ENCODE data around the gene PDILT.

Gene PDILT

DNA sequence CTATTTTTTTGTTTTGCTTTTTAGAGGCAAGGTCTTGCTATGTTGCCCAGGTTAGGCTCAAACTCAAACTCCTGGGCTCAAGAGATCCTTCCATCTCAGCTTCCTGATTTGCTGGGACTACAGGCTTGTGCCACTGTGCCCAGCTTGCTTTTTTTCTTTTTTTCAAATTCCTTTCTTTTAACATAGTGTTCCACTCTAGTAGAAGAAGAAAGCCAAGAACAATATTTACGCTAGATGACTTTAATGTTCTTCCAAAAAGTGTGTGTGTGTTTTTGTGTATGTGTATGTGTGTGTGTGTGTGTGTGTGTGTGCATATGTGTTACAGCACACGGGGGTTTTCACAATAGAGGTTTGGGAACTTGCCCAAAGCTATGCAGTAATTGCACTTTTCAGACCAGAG, 41.3 kb downstream of the PDILT start:
- no peak for DNase-seq (ENCODE audit: low read depth in 3 of 3)

DNA sequence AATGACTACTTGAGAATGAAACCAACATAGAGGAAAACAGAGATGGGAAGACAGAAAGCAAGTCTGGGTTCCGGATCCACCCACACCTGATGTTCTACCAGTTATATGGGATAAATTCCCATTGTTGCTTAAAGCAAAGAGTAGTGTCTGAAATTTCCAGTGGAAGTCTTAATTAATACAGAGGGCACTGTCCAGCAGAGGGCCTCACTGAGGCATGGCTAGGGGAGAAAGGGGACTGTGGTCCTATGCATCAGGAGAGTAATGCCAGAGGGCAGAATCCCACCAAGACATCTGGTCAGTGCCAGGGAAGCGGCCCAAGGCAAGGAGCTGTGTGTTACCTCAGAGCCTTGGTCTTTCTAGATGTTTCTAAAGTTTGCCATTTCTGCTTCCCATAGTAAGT, 44.5 kb downstream of the PDILT start:
- no peak for DNase-seq (ENCODE audit: low read depth in 3 of 3)

DNA sequence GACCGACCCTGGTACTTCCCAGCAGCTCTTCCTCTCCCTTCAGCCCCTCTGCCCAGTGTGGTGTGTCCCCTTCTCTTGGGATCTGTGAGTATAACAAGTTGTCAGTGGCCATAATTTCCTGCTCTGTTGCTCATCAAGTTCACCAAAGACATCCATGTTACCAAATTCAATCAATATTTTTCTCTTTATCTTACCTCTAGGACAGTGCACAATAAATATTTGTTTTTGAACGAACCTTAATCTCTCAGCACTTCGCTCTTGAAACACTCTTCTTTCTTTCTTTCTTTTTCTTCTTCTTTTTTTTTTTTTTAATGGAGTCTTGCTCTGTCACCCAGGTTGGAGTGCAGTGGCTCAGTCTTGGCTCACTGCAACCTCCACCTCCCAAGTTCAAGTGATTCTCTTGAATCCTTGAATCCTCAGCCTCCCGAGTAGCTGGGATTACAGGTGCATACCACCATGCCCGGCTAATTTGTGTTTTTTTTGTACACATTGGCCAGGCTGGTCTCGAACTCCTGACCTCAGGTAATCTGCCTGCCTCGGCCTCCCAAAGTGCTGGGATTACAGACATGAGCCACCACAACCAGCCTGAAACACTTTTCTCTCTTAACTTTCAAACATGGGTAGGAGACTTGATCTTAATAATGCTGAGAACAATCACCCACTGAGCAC, 49.3 kb downstream of the PDILT start:
- DNase-seq (ENCODE audit: low read depth in 3 of 3): no peak

DNA sequence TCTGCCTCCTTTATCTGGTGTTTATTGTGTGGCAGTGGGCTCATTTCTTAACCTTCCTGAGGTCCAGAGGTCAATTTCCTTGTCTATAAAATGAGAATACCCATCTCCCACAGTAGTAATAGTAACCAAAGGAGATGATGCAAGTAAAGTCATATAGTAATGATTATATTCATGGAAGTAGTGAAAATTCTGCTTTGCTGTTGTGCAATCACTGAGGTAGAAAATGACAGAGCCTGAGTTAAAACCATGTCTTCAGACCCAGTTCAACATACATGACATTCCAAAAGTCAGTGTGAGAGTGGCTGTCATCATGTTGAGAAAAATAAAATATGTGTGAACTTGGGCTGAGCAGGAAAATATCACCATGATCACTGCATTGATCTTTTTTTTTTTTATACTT, 51.2 kb downstream of the PDILT start:
- DNase-seq (ENCODE audit: low read depth in 3 of 3): no peak

DNA sequence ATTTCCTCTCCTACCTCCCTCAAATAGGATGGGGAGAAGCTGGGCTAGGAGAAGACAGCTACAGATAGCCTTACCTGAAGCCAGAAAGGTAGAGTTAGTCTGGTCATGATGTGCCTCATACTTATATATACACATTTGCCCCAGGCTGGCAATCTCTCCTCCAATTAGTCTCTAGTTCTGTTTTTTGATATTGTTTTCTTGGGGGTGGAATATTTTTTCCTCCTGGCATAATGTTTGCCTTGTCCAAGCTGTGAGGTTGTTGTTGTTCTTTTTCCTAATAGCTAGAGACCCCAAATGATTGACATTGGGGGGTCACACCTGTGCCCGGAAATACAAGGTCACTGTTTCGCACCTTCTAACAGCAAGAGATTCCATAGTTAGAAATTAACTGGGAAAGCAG, 51.9 kb downstream of the PDILT start, which contains the start of gene UMOD:
TSS of gene UMOD (minus strand) at position 101 of the 400 bp plus-strand sequence. CDS start 1,978 bp downstream, outside the sequence.
- no peak for DNase-seq (ENCODE audit: low read depth in 3 of 3)

DNA sequence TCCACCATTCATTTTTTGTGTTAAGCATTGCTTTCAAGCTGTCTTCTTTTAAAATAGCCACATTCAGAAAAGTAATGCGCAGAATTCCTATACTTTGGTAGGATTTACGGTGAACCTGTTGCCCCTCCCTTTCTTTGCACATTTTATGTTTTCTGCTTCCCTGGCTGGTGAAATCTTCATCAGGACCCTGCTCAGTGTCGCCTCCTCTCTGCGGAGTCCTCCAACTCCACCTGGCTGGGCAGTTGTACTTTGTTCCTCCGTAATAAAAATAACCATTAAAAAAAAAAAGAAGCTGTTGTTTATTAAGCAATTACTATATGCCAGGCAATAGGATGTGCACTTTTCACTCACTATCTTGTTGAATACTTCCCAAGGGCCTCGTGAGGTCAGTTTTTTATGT, 54.9 kb downstream of the PDILT start:
- DNase-seq (ENCODE audit: low read depth in 3 of 3): no peak

DNA sequence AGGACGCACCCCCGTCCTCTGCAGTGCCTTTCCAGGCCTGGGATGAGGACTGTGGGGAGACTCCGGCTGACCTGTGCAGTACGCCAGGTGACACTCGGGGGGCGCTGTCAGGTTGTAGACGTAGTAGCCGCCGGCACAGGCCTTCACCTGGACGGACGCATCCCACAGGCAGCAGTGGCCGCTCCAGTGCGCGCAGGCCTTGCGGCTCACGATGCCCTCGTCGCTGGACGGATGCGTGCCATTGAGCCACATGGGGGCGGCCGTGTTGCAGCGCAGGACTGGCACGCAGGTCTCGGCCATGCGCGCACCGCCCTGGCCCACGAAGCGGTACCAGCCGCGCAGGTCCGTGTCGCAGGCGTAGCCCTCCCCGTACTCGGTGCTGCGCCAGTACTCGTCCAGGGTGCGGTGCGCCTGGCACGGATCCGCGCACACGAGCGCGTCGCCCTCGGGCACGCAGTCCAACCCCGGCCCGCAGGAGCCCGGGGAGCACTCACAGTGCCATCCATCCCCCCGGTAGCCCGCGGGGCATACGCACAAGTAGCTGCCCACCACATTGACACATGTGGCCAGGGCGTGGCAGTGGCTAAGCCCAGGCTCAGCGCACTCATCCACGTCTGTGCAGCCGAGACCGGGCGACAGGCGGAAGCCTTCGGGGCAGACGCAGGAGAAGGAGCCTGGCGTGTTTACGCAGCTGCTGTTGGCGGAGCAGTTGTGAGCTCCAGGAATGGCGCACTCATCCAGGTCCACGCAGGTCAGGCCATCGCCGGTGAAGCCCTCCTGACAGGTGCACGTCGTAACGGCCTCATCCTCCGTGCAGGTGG, 56.0 kb downstream of the PDILT start:
- no peak for DNase-seq (ENCODE audit: low read depth in 3 of 3)

DNA sequence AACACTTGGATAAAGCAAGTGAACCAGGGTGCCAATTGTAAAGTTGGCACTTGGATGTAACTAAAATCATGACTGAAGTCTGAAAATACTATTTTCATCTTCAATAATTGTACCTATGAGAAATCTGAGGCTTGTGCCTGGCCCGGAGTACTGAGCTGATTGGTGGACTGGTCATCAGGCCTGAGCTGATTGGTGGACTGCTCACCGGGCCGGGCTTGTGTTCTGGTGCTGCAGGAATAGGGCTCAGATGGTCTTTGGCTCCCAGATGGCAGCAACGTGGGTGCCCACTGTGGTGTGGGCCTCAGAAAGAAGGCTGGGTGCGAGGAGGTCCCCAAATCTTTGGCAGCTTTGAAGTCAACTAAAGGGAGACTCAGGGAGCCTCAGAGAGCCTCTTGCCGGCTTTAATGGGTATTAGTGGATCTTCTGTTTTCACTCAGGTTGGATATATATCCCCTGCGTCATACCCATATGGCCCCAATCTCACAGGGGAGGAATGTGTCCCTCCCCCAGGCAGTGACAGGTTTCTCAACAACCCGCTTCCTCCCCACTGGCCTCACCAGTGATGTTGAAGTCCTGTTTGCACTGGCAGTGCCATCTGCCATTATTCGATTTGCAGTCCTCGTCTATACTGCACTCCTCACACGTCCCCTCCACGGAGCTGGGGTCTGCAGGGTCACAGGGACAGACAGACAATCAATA, 56.7 kb downstream of the PDILT start:
- no peak for DNase-seq (ENCODE audit: low read depth in 3 of 3)

DNA sequence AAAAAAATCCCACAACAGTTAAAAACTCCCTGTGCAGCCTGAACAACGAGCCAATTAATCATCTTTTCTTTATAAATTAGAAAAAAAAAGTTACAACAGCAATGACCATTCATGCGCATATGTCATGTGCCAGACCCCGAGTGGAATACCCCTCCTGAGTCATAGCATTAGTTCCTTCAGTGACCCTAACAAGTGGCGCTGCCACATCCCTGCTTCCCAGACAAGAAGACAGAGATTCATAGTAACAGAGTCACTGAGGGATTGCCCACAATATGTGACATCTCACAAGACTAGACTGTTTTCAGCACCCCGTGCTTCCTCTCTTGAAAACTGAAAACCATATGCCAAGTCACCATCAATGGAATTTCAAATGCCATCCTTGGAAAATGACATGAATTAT, 59.9 kb downstream of the PDILT start:
- DNase-seq (ENCODE audit: low read depth in 3 of 3): no peak

DNA sequence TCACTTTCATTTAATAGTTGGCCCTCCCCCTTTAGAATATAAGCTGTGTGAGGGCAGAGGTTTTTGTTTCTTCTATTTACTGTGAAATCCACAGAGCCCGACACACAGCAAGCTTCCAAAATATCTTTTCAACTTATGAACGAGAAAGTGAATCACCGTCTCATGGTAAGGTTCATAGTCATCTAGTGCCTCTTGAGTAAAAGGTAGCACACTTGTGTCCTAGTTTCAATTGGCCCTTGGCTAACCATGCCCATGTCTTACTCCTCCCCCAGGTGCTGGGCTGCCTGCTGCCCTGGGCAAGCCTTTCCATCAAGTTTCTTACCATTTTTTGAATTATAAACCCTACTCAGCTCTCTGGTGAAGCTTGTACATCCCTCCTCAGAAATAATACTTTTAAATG, 64.8 kb downstream of the PDILT start:
- DNase-seq (ENCODE audit: low read depth in 3 of 3): no peak

DNA sequence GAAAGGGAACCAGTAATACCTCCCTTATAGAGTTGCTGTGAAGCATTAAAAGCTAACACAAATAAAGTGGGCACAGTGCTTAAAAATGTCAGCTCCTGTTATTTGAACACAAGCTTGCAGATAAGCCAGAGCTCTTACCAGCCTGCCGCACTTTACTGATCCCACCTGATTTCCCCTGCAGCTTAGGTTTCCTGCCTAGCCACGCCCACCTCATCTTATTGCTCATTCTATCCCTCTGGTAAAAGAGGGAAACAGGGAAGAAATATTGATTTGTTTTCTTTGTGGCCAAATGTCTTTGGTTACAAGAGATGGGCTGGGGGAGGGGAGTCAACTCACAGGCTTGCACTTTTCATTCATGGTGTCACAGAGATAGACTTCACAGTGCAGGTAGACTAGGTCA, 67.6 kb downstream of the PDILT start:
- no peak for DNase-seq (ENCODE audit: low read depth in 3 of 3)

DNA sequence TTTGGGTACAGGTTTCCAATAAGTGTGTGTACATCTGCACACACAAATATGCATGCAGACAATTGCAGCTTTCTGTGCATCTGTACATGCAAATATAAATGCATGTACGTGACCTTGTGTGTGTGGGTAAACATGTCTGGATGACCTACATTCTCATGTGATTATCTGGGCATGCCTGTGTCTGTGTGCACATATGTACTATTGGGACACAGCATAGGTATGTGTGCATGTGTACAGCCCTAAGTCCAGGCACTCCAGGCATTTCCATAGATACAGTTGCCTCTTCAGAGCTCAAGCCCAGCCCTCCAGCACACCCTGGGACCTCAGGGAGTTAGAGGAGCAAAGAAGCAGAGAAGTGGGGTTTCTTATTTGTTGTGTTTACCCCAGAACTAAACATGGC, 70.1 kb downstream of the PDILT start:
- no peak for DNase-seq (ENCODE audit: low read depth in 3 of 3)

DNA sequence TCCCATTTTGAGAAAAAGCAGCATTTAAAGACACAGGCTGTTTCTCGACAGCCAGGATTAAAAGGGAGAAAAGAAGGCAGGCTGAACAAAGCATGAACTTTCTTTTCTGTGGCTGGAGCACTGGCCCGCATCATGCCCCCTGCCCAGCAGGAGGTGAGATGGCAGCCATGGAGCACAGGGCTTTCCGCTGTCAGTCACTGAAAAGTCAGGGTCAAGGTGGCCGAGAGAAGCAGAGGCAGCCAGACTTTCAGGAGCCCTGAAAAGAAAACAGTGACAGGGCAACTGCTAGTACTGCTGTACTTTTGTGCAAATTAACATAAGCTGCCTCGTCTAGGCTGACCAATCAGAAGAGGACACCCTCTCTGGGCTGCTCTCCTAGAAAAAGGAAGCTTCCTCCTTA, 71.4 kb downstream of the PDILT start:
- no peak for DNase-seq (ENCODE audit: low read depth in 3 of 3)

DNA sequence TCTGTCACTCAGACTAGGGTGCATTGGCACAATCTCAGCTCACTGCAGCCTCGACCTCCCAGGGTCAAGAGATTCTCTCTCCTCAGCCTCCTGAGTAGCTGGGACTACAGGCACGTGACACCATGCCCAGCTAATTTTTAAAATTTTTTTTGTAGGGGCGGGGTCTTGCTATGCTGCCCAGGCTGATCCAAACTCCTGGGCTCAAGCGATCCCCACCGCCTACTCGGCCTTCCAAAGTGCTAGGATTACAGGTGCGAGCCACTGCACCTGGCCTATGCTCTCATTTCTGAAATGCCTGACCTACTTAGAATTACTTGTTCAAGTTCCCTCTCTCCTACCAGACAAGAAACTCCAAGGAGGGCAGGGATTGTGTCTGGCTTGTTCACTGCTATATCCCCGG, 72.1 kb downstream of the PDILT start:
- no peak for DNase-seq (ENCODE audit: low read depth in 3 of 3)

DNA sequence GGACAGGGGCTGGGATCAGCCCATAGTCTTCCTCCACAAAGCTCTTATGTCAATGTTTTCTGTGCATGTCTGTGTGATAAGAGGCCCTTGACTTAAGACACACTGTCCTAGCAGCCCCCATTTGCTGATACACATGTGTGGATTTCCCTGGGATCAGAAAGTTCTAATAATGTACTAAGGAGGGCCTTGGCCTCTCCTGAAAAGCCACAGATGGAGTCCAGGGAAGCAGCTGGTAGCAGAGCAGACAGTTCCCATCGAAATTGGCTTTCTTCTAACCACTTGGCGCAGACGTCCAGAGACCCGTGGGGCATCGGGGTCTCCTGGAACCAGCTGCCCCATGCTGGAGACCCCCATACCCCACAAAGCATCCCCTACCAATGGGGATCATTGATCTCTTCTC, 72.9 kb downstream of the PDILT start:
- no peak for DNase-seq (ENCODE audit: low read depth in 3 of 3)

DNA sequence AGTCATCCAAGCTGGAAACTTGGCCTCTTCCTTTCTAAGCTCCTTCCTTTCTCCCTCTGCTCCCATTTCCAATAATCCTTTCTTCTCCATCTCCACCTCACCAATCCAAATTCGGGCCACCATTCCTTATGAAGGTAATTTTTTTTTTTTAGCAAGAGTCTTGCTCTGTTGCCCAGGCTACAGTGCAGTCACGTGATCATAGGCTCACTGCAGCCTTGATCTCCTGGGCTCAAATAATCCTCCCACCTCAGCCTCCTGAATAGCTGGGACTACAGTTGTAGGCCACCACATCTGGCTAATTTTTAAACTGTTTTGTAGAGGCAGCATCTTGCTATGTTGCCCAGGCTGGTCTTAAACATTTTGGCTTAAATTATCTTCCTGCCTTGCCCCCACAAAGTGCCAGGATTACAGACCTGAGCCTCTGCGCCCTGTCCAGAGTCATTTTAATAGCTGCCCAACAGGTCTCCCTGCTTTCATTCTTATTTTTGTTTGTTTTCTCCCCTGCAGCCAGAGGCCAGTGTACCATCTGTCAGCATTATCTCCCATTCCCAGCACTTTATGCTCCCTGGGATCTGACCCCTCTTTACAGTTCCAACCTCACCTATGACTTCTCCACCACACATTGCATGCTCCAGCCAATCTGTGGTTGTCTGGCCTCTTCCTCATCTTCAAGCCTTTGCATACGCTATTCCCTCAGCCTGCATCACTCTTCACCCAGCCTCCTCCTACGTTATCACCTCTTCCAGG, 75.0 kb downstream of the PDILT start:
- no peak for DNase-seq (ENCODE audit: low read depth in 3 of 3)

DNA sequence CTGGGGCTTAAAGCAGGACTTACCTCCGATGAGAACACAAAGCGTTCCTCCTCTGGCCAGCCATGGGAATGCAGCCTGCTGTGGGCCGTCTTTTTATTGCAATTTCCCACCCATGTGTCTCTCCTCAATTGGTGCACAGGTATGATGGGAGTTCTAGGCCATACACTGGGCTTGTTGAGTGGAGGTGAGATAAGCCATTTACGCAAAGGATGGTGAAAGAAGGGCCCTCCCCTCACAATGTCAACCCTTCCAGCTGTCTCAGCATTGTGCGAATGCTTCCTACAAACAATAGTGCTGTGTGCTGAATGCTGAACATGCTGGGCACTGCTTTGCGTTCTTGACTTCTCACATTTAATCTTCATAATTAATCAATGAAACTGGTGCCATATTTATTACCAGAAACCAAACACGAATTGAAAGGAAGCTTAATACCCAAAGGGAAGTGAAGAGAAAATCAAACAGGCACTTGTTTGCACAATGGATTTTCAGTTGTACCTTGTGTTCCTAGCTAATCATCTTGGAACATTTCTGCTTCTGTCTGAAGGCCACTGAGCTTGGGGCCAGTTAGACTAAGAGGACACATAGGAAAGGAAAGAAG, 77.0 kb downstream of the PDILT start, which contains the start of gene GP2:
TSS of gene GP2 (minus strand) at position 70 of the 598 bp plus-strand sequence. CDS start 1,082 bp downstream, outside the sequence.
- DNase-seq (ENCODE audit: low read depth in 3 of 3): no peak

DNA sequence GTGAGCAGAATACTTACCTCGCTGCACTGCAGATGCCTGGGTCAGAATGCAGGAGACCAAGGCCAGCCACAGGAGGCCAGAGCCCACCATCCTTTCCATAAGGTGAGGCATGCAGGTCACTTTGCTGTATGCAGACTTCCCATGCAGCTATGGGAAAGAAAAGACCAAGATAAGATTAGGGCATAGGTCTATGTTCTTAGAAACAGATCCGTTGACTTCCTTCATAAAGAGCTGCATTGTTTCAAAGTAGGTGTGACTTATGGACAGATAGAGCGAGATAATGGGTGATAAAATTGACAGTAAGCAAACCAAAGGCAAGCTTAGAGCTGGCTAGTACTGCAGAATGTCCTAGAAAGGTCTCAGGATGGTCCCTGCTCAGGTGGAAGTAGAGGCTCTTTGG, 78.2 kb downstream of the PDILT start:
- no peak for DNase-seq (ENCODE audit: low read depth in 3 of 3)

DNA sequence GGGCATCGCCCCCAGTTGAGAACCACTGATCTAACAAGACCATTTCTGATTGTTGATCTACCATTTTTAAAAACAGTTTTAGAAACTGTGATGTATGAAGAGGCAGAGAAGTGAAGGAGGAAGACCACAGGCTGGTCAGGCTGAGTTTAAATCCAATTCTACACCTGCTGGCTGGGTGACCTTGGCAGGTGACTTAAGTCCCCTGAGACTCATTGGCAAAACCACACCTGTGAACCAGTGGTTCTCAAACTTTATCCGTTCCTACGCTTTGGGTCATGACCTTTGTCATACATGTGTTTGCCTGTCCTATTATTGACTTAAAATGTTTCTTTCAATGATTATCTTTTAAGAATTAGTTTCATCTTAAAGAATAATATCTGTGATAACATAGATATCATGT, 79.5 kb downstream of the PDILT start:
- no peak for DNase-seq (ENCODE audit: low read depth in 3 of 3)

DNA sequence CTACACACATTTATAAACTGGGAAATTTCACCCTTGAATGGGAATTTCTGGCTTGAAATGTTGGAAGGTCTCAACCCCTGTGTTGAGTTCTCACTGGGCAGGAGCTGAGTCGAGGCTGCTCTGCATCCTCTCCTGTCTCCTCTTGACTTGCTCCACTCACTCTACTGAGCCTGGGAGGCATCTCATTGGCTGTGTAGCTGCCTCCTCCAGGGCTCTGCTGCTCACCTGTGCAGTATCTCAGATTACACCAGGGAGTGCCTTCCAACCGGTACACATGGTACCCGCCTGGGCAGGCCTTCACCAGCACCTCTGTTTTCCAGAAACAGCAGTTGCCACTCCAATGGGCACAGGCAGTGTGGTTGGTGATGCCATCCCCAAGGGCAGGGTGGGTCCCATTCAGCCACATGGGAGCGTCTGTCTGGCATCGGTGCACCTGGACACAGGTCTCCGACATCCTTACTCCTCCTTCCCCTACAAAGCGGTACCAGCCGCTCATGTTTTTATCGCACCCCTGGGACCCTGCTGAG, 80.9 kb downstream of the PDILT start:
- DNase-seq (ENCODE audit: low read depth in 3 of 3): no peak

DNA sequence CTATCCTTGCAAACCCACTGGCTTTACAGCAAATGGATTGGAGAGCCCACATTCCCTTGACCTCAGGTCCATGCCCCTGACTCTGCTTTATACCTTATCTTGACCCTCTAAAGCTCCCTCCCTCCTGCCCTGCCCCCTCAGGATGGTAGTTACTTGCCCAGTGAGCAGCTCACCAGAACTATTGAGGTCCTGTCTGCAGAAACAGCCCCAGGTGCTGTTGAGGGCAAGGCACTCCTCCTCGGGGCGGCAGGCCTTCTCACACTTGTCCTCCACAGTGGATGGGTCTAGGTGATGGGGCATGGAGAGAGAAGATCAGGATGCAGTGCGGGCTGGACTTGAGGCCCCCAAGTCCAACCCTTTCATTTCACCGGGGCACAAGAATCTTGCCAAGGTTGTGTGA, 81.8 kb downstream of the PDILT start:
- no peak for DNase-seq (ENCODE audit: low read depth in 3 of 3)

Measured in stimulated activated CD4-positive, alpha-beta T cell treated with anti-CD3 and anti-CD28 coated beads, TNF-alpha, amount 100 ng/mL, for 24 hours (primary cell).